ENCODE results near the gene CSPG5.

CSPG5 gene

GRCh38 chr3:47527952-47528725 lies 50.5 kb downstream of the CSPG5 start:
- H3K4me3 ChIP-seq (ENCODE audit: low read length) = no peak overlapping the region
- DNase-seq (ENCODE audit: low read depth) = peak; percentile 75
- TF ChIP-seq CTCF (IDR thresholded peaks at IDR 0.05; ENCODE audit: insufficient read depth, low read depth, low read length, missing control alignments) = no peak

GRCh38 chr3:47525617-47526016 lies 53.0 kb downstream of the CSPG5 start:
- no peak for DNase-seq (ENCODE audit: low read depth)
- no peak overlapping the region for H3K4me3 ChIP-seq (ENCODE audit: low read length)

GRCh38 chr3:47523310-47524073 lies 55.2 kb downstream of the CSPG5 start:
- DNase-seq (ENCODE audit: low read depth) = peak; percentile 42
- TF ChIP-seq CTCF (IDR thresholded peaks at IDR 0.05; ENCODE audit: insufficient read depth, low read depth, low read length, missing control alignments) = no peak
- no peak overlapping the region for H3K4me3 ChIP-seq (ENCODE audit: low read length)

More at GRCh38 chr3:47525617-47526016, 53.0 kb downstream of the CSPG5 start:
- TF ChIP-seq CTCF (IDR thresholded peaks at IDR 0.05; ENCODE audit: insufficient read depth, low read depth, low read length, missing control alignments) = no peak

- H3K4me3 ChIP-seq (ENCODE audit: low read length) = no peak overlapping the region
- peak; percentile 87 for DNase-seq (ENCODE audit: low read depth)
- peak; percentile 89 for TF ChIP-seq CTCF (IDR thresholded peaks at IDR 0.05; ENCODE audit: insufficient read depth, low read depth, low read length, missing control alignments)
These were observed 56.3 kb downstream of the CSPG5 start for GRCh38 chr3:47522082-47522987.

GRCh38 chr3:47520756-47521155 lies 57.9 kb downstream of the CSPG5 start:
- no peak for TF ChIP-seq CTCF (IDR thresholded peaks at IDR 0.05; ENCODE audit: insufficient read depth, low read depth, low read length, missing control alignments)

GRCh38 chr3:47517937-47518336 lies 60.7 kb downstream of the CSPG5 start:
- TF ChIP-seq CTCF (IDR thresholded peaks at IDR 0.05; ENCODE audit: insufficient read depth, low read depth, low read length, missing control alignments) = no peak
- no peak for DNase-seq (ENCODE audit: low read depth)
- H3K4me3 ChIP-seq (ENCODE audit: low read length) = no peak overlapping the region

More at GRCh38 chr3:47520756-47521155, 57.9 kb downstream of the CSPG5 start:
- no peak overlapping the region for H3K4me3 ChIP-seq (ENCODE audit: low read length)
- no peak for DNase-seq (ENCODE audit: low read depth)
